Kidney (tissue), 14 donors: Measurements from ENCODE around the gene ANO2. TPM values are rescaled to one million over a fixed set of nuclear protein-coding genes. Genes with fewer than 3 reads are reported as not detected.

Source experiments
- DNase-seq, 5 donors: peaks; one replicate each; pipeline ENCODE4 v3.0.0-alpha.2; 2013 to 2020
- FAIRE-seq: peaks from 2 replicates; lab custom pipeline; 2012; peaks lifted over from hg19 to GRCh38; lab: Jason Lieb, UNC
- H3K27ac ChIP-seq, 2 donors: one replicate each; pipeline ENCODE4 v1.7.0; 2013; ENCODE audit warnings: low read depth in 2 of 2, low read length in 2 of 2, inconsistent platforms in 1 of 2
- H3K27me3 ChIP-seq: one replicate; pipeline ENCODE4 v1.7.1; 2013; ENCODE audit warnings: low read length, inconsistent platforms; ENCODE audit not compliant: control insufficient read depth, insufficient read depth
- H3K36me3 ChIP-seq, 3 donors: one replicate each; pipeline versions ENCODE4 v1.7.0 to v1.7.1; 2013; ENCODE audit warnings: low read length in 3 of 3, control low read depth in 1 of 3, inconsistent platforms in 1 of 3; ENCODE audit not compliant: insufficient read depth in 3 of 3, control insufficient read depth in 2 of 3
- H3K4me1 ChIP-seq, 3 donors: one replicate each; pipeline versions ENCODE4 v1.7.0 to v1.7.1; 2013; ENCODE audit warnings: low read length in 3 of 3, inconsistent platforms in 1 of 3, low read depth in 1 of 3; ENCODE audit not compliant: control insufficient read depth in 2 of 3, insufficient read depth in 2 of 3
- H3K4me3 ChIP-seq, 3 donors: one replicate each; pipeline versions ENCODE4 v1.7.0 to v1.8.1; 2013; ENCODE audit warnings: low read length in 3 of 3, control low read depth in 1 of 3, inconsistent platforms in 1 of 3
- H3K9ac ChIP-seq, 3 donors: one replicate each; pipeline versions ENCODE4 v1.7.0 to v1.7.1; 2013; ENCODE audit warnings: low read length in 3 of 3, control low read depth in 1 of 3, inconsistent platforms in 1 of 3
- H3K9me3 ChIP-seq, 3 donors: one replicate each; pipeline versions ENCODE4 v1.7.0 to v1.7.1; 2013; ENCODE audit warnings: low read length in 3 of 3, control low read depth in 1 of 3, inconsistent platforms in 1 of 3; ENCODE audit not compliant: control insufficient read depth in 2 of 3, insufficient read depth in 1 of 3
- CTCF ChIP-seq: IDR thresholded peaks from 3 replicates; pipeline ENCODE4 v1.5.1; 2012; ENCODE audit warnings: mild to moderate bottlenecking, moderate library complexity, borderline replicate concordance; ENCODE audit not compliant: insufficient read depth; ENCODE audit errors: extremely low read depth
- intact Hi-C: fragments of 100-400 bp; cut with DNase I; formaldehyde crosslinking; loops from one replicate; pipeline ENCODE4 v1.11.1; 2022
- polyA plus RNA-seq: library from polyadenylated mRNA; stranded (reverse); fragments of 350-450 nt; fragmentation: Illumina TruSeq; extraction: RNeasy Lipid Tissue Mini Kit (QIAGEN cat#74804); gene quantifications from one replicate; pipeline ENCODE4 v1.2.3, GENCODE V29; 2014; ENCODE audit warnings: low read depth, low replicate concordance; ENCODE audit not compliant: insufficient read depth
- total RNA-seq: library from RNA; stranded (reverse); fragmentation: NEBNext Ultra II Directional; extraction: Animal tissue kit (Norgen Biotek cat#: 25700); gene quantifications from one replicate; pipeline ENCODE4 v1.2.1, GENCODE V29; 2021
- donor health status: control.
- donor health status: control.
- donor health status: control.
- donor health status: control.
- donor health status: control.
- donor health status: DM: yes; HTN: yes; CAD: no.
- donor health status: Normal renal cell carcinoma (clear cell type).

ANO2 gene
- total and polyA plus RNA-seq, 2 donors from 2014 or later: 0.34 to 4.4 TPM

- no peak overlapping the region for H3K9ac ChIP-seq
- no peak for FAIRE-seq
- intact Hi-C loops: no loop called here
These were observed 36.8 kb downstream of the ANO2 start for GRCh38 chr12:5908251-5908650.

GRCh38 chr12:5907807-5908206 is 37.3 kb downstream of the ANO2 start:
- Histone ChIP-seq H3K9ac (no peak overlapping the region), H3K4me3 (no peak overlapping the region), H3K27me3 (no peaks in the 10 kb centered on the region), H3K27ac (no peak overlapping the region), H3K9me3 (no peaks in the 10 kb centered on the region), H3K4me1 (no peaks in the 10 kb centered on the region), H3K36me3 (no peaks in the 10 kb centered on the region)
- TF ChIP-seq CTCF: no peak
- peak in 4 of 5 donors; percentile 74 to 81 (median 79) for DNase-seq
- no peak for FAIRE-seq
- intact Hi-C loops: no loop called here

More at GRCh38 chr12:5908251-5908650, 36.8 kb downstream of the ANO2 start:
- DNase-seq: no peak
- no peaks in the 10 kb centered on the region for H3K9me3 ChIP-seq
- no peaks in the 10 kb centered on the region for H3K4me1 ChIP-seq
- no peaks in the 10 kb centered on the region for H3K27me3 ChIP-seq
- H3K27ac ChIP-seq: no peak overlapping the region
- no peak for TF ChIP-seq CTCF
- H3K36me3 ChIP-seq: no peaks in the 10 kb centered on the region
- no peak overlapping the region for H3K4me3 ChIP-seq

- no peaks in the 10 kb centered on the region for H3K9me3 ChIP-seq
- TF ChIP-seq CTCF: no peak
- no peak overlapping the region for H3K9ac ChIP-seq
- no peak overlapping the region for H3K4me3 ChIP-seq
- DNase-seq: no peak
- no peak overlapping the region for H3K27ac ChIP-seq
- intact Hi-C loops: no loop called here
- H3K4me1 ChIP-seq: no peaks in the 10 kb centered on the region
- no peak for FAIRE-seq
- H3K27me3 ChIP-seq: no peaks in the 10 kb centered on the region
- H3K36me3 ChIP-seq: no peaks in the 10 kb centered on the region
These were observed 39.3 kb downstream of the ANO2 start for GRCh38 chr12:5905757-5906156.

GRCh38 chr12:5904969-5905368 is 40.1 kb downstream of the ANO2 start:
- Histone ChIP-seq H3K4me3 (no peak overlapping the region), H3K4me1 (no peaks in the 10 kb centered on the region), H3K9me3 (no peaks in the 10 kb centered on the region), H3K36me3 (no peaks in the 10 kb centered on the region), H3K9ac (no peak overlapping the region), H3K27ac (no peak overlapping the region), H3K27me3 (no peaks in the 10 kb centered on the region)
- intact Hi-C loops: no loop called here
- FAIRE-seq (no peak), DNase-seq (no peak)
- TF ChIP-seq CTCF: no peak
